Left cardiac atrium (tissue), 4 donors: ENCODE data around the gene RUNDC1. TPM values are rescaled to one million over a fixed set of nuclear protein-coding genes. Genes with fewer than 3 reads are reported as not detected.
A peak's percentile ranks its signal among the peaks of the same experiment; 100 is the strongest.

ENCODE experiments used
- ATAC-seq, 2 donors: fragments of 200-7000 bp; cut with Tn5 transposase; one replicate each; pipeline ENCODE4 v1.9.1; 2020; ENCODE audit warnings: mild to moderate bottlenecking in 2 of 2, moderate library complexity in 2 of 2
- DNase-seq: peaks from one replicate; pipeline ENCODE4 v3.0.0-alpha.2; 2020
- intact Hi-C, 2 donors: fragments of 100-400 bp; cut with DNase I; formaldehyde crosslinking; loops; one replicate each; pipeline versions ENCODE4 v1.14.1 to v1.15.1; 2022 to 2023
- total RNA-seq, 2 donors: library from RNA; stranded (reverse); fragmentation: NEBNext Ultra II Directional; extraction: Animal tissue kit (Norgen Biotek cat#: 25700); gene quantifications; one replicate each; pipeline ENCODE4 v1.2.1, GENCODE V29; 2021
- donor health status: DM: no; HTN: yes; CAD: no.
- donor health status: DM: no; HTN: yes; CAD: no; lungs with severe emphysema.
- donor health status: DM: yes; HTN: yes; CAD: no.
- donor health status: Dilated cardiomyopathy.

RUNDC1 gene
- total RNA-seq, 2 donors from 2014 or later, result 9.3 to 14.5 TPM

DNA sequence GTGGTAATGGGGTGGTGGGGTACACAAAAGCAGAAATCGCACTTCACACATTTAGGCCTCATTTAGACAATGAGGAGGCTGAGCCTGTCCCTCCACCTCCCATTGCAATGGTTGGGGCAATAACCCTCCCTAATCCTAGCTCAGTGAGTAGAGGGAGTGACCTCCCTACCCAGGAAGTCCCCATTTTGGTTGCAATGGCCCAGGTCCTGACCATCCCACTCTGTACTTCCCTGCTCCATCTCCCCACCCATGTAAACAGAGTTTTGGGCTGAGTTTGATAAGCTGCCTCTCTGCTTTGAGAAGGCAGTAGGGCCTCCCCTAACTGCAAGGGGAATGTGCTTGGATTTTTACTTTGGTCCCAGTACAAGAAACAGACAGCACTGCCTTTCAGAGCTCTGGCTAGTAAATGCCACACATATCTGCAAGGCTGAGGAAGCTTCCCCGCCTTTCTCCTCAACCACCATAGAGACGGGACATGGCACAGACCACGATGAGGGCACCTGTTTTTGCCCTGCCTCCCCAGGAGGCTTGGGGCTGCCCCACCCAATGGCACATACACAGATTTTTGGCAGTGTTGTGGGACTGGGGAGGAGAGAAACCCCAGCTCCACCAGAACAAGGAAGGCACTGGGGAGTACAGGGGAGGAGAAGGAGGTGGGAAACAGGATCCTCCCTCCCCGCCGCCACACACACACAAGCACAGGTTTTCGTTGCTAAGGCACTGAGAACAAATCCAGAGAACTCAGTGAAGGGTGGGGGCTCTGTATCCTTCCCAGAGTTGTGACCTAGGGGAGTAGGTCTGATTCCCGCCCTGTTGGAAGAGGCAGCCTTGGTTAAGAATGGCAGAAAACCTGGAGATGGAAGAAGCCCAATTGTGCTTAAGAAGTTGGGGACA is 34.5 kb downstream of the RUNDC1 start:
- intact Hi-C loops, result no loop called here

DNA sequence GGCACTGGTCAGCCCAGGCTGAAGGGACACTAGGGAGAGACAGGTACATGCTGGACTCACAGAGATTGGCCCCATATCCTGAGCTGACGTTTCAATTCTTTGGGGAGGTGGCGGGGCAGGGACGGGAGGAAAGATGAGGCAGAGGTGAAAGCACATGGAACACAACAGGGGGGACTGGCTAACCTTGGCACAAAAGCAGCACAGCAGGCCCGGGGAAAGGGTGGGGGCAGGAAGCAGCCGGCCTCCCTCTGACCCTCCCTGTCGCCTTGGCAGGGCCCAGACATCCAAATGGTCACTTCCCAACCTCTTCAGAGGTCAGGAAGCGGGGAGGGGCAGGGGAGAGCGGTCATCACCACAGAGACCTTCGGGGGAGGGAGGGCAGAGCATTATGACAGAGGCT is 35.2 kb downstream of the RUNDC1 start:
- intact Hi-C loops, result no loop called here

More for the DNA sequence above, 34.5 kb downstream of the RUNDC1 start:
- DNase-seq, result no peak
- ATAC-seq, result peak in 1 of 2 donors; percentile 2

DNA sequence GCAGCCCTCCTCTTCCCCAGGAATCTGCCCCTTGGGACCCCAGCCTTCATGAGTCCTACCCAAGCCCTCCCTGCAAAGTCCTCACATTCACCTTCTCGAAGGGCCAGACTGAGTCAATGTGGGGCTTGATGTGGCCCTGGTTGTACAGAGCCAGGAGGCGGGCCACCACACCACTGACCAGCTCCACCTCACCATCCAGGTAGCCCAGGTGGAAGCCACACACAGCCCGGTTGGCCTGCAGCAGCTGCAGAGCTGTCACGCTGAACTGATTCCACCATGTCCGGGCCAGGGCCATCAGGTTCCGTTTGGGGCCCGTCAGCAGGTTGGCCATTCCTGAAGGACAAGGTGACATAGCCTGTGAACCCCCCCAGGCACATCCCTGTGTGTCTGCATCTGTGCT is 35.9 kb downstream of the RUNDC1 start:
- ATAC-seq (no peak), DNase-seq (no peak)
- intact Hi-C loops, result no loop called here

More for the DNA sequence above, 35.2 kb downstream of the RUNDC1 start:
- peak; percentile 87 for DNase-seq
- peak; percentile 59 to 60 for ATAC-seq

DNA sequence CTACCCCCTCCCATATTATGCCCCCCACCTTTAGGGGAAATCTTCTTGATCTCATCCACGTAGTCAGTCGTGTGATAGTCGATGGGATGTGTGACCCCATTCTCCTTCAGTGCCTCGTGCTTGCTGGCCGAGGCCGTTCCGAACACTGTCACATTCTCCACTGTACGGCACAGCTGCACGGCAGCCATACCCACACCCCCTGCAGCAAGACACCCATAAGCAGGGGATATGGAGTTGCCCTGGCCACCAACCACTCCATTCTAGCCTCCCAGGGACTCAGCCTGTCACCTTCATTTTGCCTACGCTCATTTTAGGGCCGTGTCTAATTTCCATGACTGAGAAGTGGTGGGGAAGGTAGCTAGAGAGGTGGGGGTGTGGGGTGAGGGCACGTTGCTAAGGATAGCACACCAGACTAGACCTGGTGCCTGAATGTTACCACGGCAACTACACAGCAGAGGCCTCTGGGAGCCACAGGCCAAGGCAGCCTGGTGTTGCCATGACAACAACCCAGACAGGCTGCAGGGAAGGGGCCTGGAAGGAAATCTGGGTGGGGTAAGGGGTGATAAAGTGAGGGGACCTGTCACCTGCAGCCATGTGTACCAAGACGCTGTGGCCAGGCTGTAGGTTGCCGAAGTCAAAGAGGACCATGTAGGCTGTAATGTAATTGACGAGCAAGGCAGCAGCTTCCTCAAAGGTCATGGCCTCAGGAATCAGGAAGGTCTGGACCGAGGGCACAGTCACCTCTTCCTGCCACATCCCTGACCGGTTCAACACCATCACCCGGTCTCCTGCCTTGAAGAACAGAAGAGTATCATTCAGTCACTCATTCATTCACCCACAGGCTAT is 37.9 kb downstream of the RUNDC1 start:
- no peak for DNase-seq
- ATAC-seq, result no peak
- intact Hi-C loops, result no loop called here

DNA sequence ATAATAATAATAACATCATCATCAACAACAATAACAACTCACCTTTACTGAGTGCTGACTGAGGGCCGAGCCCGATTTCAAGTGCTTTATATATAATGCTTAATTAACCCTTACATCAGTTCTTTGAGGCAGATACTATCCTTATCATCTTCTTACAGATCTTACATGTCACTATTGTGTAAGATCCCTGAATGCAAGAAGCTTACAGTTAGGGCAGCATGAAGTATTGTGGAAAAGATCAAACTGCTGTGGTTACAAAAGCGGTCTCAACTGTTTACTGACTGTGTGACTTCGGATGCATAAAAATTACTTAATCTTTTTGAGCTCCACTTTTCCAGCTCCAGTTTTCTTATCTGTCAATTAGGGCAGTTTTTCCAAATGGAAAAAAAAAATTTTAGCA is 38.6 kb downstream of the RUNDC1 start:
- ATAC-seq (no peak), DNase-seq (no peak)
- intact Hi-C loops, result no loop called here

DNA sequence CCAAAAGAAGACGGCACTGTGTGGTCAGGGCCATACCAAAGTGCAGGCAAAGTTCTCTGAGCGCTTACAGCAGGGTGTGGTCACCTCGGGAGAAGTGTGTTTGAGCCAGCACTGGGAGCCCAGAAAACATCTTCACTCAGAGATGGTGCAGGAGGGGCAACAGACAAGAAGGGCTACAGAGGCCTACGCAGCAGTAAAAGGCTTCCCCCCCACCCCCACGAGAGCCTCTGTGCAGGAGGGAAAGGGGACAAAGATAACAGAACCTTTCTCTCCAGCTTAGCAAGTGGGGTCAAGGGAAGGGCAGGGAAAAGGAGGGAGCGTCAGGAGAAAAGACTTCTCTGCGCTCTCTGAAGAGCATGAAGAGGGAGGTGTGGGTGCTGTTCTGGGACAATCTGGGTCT is 39.1 kb downstream of the RUNDC1 start:
- intact Hi-C loops, result no loop called here
- ATAC-seq (no peak), DNase-seq (no peak)

DNA sequence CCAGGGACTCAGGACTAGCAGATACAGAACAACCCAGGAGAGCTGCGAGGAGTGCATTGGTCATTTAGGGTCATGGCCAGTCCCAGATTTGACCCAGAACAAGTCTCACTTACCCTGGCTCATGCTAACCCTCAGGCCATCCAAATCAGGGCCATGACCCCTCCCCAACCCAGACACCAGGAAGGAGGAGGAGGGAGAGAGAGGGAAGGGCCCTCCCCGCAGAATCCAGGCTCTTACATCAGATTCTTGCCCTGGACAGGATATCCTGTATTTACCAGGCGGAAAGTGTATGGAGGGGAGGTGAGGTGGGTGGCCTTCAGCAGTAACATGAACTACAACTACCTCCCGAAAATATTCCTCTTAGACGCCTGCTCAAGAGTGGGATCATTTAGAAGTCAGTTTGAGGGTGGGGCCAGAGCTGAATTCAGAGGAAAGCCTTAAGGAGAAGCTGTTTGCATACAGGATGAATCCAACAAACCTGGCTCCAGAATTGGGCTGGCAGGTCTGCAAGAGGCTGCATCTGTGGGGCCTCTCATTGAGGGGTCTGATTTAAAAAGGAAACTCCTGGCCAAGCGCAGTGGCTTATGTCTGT is 39.8 kb downstream of the RUNDC1 start:
- intact Hi-C loops, result loop anchor here in 1 of 2 donors (5.0 kb wide), 1 partner anchor 152 kb away; the partner anchor contains the start of gene NBR1
- ATAC-seq (no peak), DNase-seq (no peak)

DNA sequence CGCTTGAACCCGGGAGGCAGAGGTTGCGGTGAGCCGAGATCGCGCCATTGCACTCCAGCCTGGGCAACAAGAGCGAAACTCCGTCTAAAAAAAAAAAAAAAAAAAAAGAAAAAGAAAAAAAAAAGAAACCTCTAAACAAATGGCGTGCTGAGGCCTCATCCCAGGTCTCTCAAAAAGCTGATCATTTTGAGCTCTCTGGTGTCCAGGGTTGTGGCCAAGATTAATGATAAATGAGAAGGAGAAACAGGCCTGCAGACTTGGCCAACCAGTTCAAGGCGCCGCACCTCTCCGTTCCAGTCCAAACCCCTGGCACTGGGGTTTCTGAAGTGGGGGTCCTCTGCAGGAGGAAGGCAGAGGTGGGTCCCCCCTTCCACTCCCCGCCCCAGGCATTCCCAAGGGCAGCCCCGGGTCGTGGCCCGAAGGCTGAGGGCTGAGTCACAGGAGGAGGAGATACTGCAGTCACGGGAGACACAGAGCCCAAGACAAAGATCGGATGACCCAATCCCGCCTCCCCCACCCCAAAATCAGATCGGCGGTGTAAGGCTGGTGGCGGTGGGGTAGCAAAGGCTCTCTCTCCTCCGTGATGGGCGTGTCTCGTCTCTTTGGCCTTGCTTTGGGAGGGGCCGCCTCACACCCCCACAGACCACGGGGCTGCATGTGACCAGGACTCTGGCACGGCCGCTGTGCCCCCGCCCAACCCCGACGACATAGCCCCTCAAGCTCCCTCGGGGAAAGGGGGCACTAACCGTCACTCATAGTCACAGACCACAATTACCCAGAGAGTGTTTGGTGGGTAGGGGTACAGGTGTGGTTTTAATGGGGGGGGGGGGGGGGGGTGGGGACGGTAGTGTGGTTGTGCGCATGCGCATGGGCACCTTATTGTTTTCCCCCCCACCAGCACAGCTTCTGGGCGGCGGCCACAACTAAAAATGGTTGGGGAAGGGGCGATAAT is 40.7 kb downstream of the RUNDC1 start:
- intact Hi-C loops, result loop anchor here in 1 of 2 donors (5.0 kb wide), 1 partner anchor 151 kb away; the partner anchor contains the start of gene NBR1
- peak; percentile 81 for DNase-seq
- ATAC-seq, result peak; percentile 35 to 40

DNA sequence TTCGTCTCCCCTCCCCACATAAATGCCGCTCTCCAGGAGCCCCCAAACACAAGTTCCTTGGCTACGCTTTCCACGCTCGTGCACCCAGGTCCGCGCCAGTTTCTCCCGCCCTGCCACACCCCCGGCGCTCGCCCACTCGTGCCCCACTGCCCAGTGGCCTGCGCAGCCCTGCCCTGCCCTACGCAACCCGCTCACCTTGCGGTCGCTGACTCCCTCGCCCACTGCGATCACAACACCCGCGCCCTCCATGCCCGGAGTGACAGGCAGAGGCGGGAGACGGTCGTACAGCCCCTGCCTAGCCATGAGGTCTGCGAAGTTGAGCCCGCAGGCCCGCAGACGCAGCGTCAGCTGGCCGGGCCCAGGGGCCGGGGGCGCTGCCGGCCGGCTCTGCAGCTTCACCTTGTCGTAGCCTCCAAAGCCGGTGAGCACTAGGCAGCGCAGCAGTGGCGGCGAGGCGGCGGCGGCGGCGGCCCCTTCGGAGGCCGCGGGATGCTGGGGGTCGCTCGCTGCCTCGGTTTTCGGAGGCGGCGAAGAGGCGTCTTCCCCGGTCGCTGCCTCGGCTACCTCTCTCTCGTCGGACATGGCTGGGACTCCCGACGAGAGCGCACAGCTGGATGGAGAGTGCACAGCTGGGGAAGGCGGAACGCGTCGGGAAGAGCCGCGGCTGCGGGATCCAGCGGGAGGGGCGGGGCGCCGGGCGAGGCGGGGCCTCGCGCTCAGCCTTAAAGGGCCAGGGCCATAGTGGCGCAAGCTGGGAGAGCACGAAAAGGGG is 41.6 kb downstream of the RUNDC1 start, which contains the start of gene VAT1:
TSS of gene VAT1 (minus strand) at position 645 of the 772 bp plus-strand sequence. CDS start at position 582, 63 bp downstream.
- peak; percentile 87 for DNase-seq
- intact Hi-C loops, result loop anchor here in 1 of 2 donors (5.0 kb wide), 1 partner anchor 150 kb away; the partner anchor contains the start of gene NBR1
- peak; percentile 81 to 82 for ATAC-seq

DNA sequence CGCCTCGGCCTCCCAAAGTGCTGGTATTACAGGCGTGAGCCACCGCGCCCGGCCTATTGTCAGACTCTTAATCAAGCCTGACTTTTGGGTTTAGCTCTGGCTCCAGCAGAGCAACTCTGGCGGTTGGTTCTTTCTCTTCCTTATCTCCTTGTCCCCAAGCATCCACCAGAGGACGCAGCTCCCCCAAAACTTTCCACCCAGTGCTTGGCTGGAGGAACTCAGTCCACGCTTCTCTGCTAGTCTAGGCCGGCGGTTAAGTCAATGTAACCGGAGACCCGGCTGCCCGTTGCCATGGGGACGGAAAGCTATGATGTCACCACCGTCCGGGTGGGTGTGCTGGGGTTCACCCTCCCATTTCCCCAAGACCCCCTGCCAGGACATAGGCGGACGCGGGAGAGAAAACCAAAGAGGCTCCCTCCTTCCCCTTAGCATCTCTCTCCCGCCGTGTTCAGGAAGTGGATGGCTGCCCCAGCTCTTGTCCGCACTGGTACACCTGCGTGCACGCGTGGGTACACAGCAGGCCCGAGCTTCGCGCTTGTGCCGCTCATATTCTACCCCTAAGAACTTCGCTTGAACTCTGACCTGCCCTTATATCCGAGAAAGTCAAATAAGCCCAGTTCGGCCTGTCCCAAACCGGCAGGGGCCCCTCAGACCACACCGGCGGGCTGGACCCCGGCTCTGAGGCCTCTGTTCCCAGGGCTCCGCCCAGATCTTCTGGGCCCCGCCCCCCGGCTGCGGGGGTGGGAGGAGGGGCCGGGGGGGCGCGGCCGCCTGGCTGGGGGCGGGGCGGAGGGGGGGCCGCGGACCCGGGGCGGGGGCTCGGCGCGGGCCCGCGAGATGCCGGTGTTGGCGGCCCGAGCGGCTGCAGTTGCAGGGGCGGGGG is 44.3 kb downstream of the RUNDC1 start, which contains the start of gene RND2:
TSS of gene RND2 (plus strand) at position 825 of the 883 bp plus-strand sequence. CDS start 117 bp downstream, outside the sequence.
- peak; percentile 92 for DNase-seq
- peak; percentile 71 to 73 for ATAC-seq
- intact Hi-C loops, result loop anchor here in 1 of 2 donors (5.0 kb wide), 1 partner anchor 148 kb away; the partner anchor contains the start of gene NBR1

DNA sequence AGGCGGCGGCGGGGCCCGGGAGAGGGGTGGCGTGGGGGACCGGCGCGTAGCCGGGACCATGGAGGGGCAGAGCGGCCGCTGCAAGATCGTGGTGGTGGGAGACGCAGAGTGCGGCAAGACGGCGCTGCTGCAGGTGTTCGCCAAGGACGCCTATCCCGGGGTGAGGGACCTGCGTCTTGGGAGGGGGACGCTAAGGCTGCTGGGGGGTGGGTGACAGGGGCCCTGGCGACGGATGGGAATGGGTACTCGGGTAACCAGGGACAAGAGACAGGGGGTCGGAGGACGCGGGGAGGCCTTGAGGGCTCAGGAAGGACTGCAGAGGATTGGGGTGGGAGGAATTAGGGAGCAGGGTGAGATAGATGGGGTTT is 44.9 kb downstream of the RUNDC1 start:
- intact Hi-C loops, result no loop called here
- no peak for ATAC-seq
- DNase-seq, result peak; percentile 40

DNA sequence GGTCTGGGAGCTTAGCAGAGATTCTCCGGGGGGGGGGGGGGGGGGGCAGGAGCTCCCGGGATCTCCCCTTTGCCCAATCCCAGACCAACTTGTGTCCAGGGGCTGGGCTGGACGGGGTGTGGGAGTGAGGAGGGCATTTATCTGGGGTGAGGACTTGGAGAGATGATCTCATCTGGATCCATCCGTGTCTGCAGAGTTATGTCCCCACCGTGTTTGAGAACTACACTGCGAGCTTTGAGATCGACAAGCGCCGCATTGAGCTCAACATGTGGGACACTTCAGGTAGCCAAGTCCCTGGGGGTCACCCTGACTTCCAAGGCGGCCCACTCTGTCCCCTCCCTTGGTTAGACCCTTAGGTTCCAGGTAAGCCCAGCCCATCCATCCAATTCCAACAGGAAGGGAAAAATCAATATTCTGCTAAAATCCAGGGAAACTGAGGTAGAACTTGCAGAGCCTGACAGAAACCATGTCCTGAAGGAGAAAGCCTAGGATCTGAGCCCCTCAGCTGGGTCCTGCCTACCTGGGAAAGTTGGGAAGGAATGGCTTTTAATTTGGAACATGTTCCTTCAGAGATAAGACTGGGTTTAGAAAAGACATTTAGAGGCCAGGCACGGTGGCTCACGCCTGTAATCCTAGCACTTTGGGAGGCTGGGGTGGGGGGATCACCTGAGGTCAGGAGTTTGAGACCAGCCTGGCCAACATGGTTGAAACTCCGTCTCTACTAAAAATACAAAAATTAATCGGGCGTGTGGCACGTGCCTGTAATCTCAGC is 45.6 kb downstream of the RUNDC1 start:
- ATAC-seq (no peak), DNase-seq (no peak)
- intact Hi-C loops, result no loop called here

DNA sequence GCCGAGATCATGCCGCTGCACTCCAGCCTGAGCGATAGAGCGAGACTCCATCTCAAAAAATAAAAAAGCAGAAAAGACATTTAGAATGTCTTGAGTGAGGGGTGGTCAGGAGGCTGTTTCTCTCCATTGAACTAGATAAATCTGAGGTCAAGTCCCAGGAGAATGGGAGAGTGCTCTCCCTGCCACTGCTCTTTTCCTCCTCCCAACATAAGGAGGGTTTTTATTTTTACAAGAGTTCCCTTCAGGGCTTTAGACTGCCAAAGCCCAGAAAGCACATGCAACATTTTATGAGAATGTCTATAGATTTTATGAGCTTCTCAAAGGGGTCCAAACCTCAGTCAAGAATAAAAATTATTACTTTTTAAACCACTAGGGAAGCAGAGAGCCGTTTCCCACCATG is 46.2 kb downstream of the RUNDC1 start:
- DNase-seq, result no peak
- intact Hi-C loops, result no loop called here
- ATAC-seq, result no peak

DNA sequence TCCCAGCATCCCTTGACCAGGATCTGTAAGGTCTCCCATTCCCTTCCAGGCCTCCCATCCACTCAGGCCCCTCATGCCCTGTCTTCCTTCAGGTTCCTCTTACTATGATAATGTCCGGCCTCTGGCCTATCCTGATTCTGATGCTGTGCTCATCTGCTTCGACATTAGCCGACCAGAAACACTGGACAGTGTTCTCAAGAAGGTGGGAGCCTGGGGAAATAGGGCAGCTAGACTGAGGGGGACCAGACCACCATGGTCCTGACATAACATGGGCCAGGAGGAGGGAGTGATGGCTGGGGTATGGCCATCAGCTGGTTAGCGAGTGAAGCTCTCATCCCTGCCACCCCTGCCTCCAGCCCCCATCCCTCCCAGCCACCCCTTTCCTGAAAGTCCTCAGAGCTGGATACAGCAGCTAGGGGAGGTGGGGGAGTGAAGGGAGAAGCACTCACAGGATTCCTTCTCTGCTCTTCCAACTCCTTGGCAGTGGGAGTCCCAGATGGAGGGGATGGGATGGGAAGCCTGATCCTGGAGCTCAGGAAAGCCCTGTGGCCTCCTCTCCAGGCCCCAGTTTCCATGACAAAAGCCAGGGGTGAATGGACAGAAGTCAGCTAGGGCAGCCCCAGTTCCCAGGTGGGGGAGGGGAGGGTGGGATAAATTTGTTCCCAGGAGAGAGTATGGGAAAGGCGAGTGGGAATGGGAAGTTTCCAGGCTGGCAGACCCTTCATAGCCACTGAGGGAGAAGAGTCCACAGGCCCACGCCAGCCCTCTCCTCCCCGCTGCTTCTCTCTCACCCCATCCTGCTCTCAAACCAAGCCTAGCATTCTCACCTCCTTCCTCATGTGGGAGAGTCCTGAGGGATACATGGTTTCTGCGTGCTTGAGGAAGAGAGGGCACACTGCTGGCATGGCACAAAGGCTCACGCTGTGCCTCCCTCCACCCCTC is 47.0 kb downstream of the RUNDC1 start:
- DNase-seq (no peak), ATAC-seq (no peak)
- intact Hi-C loops, result no loop called here
